K562 (cell line): ENCODE measurements around the gene LRP4. TPM values are rescaled to one million over a fixed set of nuclear protein-coding genes. Genes with fewer than 3 reads are reported as not detected.

Experiments used
- BCLAF1 ChIP-seq, 2 experiments: fragments of 450-650 bp in 1 of 2; IDR thresholded peaks; 2 replicates each; pipeline ENCODE4 v1.6.1; 2011 to 2017; ENCODE audit warnings: low read depth in 2 of 2, antibody characterized with exemption in 1 of 2, borderline replicate concordance in 1 of 2, low read length in 1 of 2, mild to moderate bottlenecking in 1 of 2, mixed read lengths in 1 of 2; ENCODE audit not compliant: control insufficient read depth in 1 of 2
- CBX1 ChIP-seq: sonication (generic); IDR thresholded peaks from 2 replicates; pipeline ENCODE4 v1.6.1; 2016; ENCODE audit warnings: antibody characterized with exemption, low read depth, mild to moderate bottlenecking
- DIDO1 ChIP-seq: fragments of 450-650 bp; IDR thresholded peaks from 2 replicates; pipeline ENCODE4 v1.6.1; 2016; ENCODE audit warnings: low read depth, missing biosample characterization, missing genetic modification characterization
- GABPA ChIP-seq: fragments of 200-800 bp; sonication (Bioruptor generic); conservative IDR thresholded peaks from 2 replicates; pipeline ENCODE4 v1.6.1; 2016; ENCODE audit warnings: low read depth, missing genetic modification characterization, missing compliant biosample characterization
- KLF13 ChIP-seq: fragments of 450-650 bp; IDR thresholded peaks from 2 replicates; pipeline ENCODE4 v1.6.1; 2016; ENCODE audit warnings: missing genetic modification characterization, low read depth, mild to moderate bottlenecking, missing compliant biosample characterization, moderate library complexity, borderline replicate concordance
- MXD1 ChIP-seq: fragments of 250-450 bp; sonication (Bioruptor Pico); IDR thresholded peaks from 2 replicates; pipeline ENCODE4 v1.8.0; 2021; ENCODE audit warnings: borderline replicate concordance, mild to moderate bottlenecking, moderate library complexity; ENCODE audit not compliant: poor library complexity, severe bottlenecking
- NFIX ChIP-seq: fragments of 250-450 bp; sonication (Bioruptor Pico); IDR thresholded peaks from 2 replicates; pipeline ENCODE4 v1.4.0; 2020; ENCODE audit warnings: low read depth, mild to moderate bottlenecking, moderate library complexity
- PHB ChIP-seq: fragments of 250-450 bp; sonication (Bioruptor Pico); IDR thresholded peaks from 2 replicates; pipeline ENCODE4 v1.5.0; 2021
- RBM22 ChIP-seq: fragments of 200-400 bp; formaldehyde crosslinking; IDR thresholded peaks from 2 replicates; pipeline ENCODE4 v1.6.1; 2018; ENCODE audit warnings: low read length, low read depth; ENCODE audit not compliant: poor library complexity, severe bottlenecking
- RREB1 ChIP-seq: fragments of 250-450 bp; sonication (Bioruptor Pico); IDR thresholded peaks from 2 replicates; pipeline ENCODE4 v1.4.0; 2020
- ZHX1 ChIP-seq: fragments of 150-350 bp; conservative IDR thresholded peaks from 2 replicates; pipeline ENCODE4 v1.6.1; 2014; ENCODE audit warnings: low read length
- ZZZ3 ChIP-seq: fragments of 450-650 bp; IDR thresholded peaks from 2 replicates; pipeline ENCODE4 v1.6.1; 2016; ENCODE audit warnings: antibody characterized with exemption, mild to moderate bottlenecking, moderate library complexity
- polyA plus RNA-seq, 8 experiments: library from polyadenylated mRNA; depleted of rRNA in 4 of 8; stranded (reverse) in 5 of 8; unstranded in 3 of 8; fragments of >200 nt; fragmentation: Nextera tagmentation in 2 of 8; fragmentation: Illumina TruSeq in 1 of 8; extraction: Ambion mirVana in 2 of 8; extraction: Trizol in 1 of 8; gene quantifications; 2 replicates each; pipeline versions ENCODE4 v1.2.1 to v1.2.3, GENCODE V29; 2011 to 2014; ENCODE audit warnings: inconsistent platforms in 1 of 8, missing spikeins in 1 of 8
- total RNA-seq, 7 experiments: library from RNA; depleted of rRNA in 6 of 7; stranded (reverse); fragments of >200 nt in 6 of 7; fragmentation: Illumina TruSeq in 2 of 7; extraction: Trizol in 2 of 7; gene quantifications; 2 replicates each; pipeline versions ENCODE4 v1.2.1 to v1.2.3, GENCODE V29; 2011 to 2021; ENCODE audit warnings: low replicate concordance in 1 of 7

Gene LRP4
- total and polyA plus RNA-seq, 9 of the 15 experiments (the other 6 are each of a cell fraction or from before 2014, with no cell fraction given) = 0.04 to 0.54 (median 0.10) TPM

- 0 out of 2 replicates have a peak, but pooled peaks have one; percentile 57 for TF ChIP-seq ZHX1
- no peak for TF ChIP-seq PHB
- peak; percentile 94 for TF ChIP-seq RBM22
- TF ChIP-seq RREB1 = peak; percentile 93
- 0 out of 2 replicates have a peak, but pooled peaks have one; percentile 32 for TF ChIP-seq KLF13
- TF ChIP-seq CBX1 = 0 out of 2 replicates have a peak, but pooled peaks have one; percentile 33
- no peak for TF ChIP-seq ZZZ3
- TF ChIP-seq MXD1 (CRISPR knock-in tag) = no peak
- TF ChIP-seq BCLAF1 (IDR thresholded peaks at IDR 0.05; ENCODE audit: borderline replicate concordance in 1 of 2, control insufficient read depth in 1 of 2, low read depth in 2 of 2, low read length in 1 of 2) = peak in 1 of 2 experiments; percentile 93; a peak in 2 of 4 replicates
- TF ChIP-seq NFIX = no peak
- peak; percentile 96 for TF ChIP-seq GABPA
- TF ChIP-seq DIDO1 (tag) = peak; percentile 93
Measured at GRCh38 chr11:46936138-46937110, 18.1 kb upstream of the LRP4 start, which contains the start of gene CSTPP1 (continued).
